Measurements from ENCODE around the gene ZBTB38.

- TF ChIP-seq CTCF (IDR thresholded peaks at IDR 0.05): no peak
- TF ChIP-seq EP300 (IDR thresholded peaks at IDR 0.05): no peak
- TF ChIP-seq POLR2A (IDR thresholded peaks at IDR 0.05): no peak
Measured at GRCh38 chr3:141413391-141413790, 45.1 kb downstream of the ZBTB38 start.

Data from ovary (tissue), 3 donors.